ENCODE results near the gene NDUFA13. TPM values are rescaled to one million over a fixed set of nuclear protein-coding genes. Genes with fewer than 3 reads are reported as not detected.

Gene NDUFA13
- total RNA-seq, 1 donor from 2014 or later: 342 TPM

GRCh38 chr19:19546751-19547162 is 30.7 kb downstream of the NDUFA13 start:
- Mint-ChIP-seq H3K36me3 (no peaks in the 10 kb centered on the region), H3K4me1 (peaks cover 24% of the 10 kb centered on the region), H3K27ac (no peak overlapping the region), H3K27me3 (ENCODE audit: low read depth) (no peaks in the 10 kb centered on the region), H3K9me3 (no peaks in the 10 kb centered on the region), H3K4me3 (no peak overlapping the region)
- TF ChIP-seq CTCF (IDR thresholded peaks at IDR 0.05; ENCODE audit: unreplicated experiment): no peak
- DNase-seq (ENCODE audit: low spot score in 2 of 2, unreplicated experiment in 2 of 2): no peak

DNA sequence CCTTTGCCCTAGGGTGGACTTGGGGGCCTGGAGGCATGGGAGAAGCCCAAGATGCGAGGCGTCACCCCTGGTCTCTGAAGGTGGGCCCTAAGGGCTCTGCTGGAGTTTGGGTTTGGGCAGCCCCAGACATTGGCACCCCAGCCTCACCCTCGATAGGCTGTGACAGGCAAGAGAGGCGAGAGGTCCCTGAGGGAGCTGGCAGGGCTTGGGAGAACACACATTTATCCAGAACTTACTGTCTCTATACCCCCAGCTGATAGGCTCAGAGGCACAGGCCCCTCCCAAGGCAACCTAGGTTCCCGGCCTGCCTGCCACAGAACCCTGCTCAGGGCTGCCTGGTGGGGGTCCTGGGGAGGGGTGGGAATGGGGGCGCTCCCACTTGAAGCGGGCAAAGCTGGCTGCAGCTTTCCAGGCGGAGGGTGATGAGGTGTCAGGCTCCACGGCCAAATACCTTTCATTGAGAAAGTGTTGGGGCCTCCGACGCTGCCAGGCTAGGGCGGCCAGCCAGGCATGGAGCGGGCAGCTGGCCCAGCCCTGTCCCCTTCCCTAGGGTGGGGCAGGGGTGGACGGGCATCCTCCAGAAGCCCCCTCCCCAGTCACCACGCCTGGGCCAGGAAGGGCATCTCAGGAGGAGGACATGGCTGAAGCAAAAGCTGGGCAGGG is 31.8 kb downstream of the NDUFA13 start:
- H3K4me1 Mint-ChIP-seq: peaks cover 20% of the 10 kb centered on the region
- DNase-seq (ENCODE audit: low spot score in 2 of 2, unreplicated experiment in 2 of 2): no peak
- no peaks in the 10 kb centered on the region for H3K36me3 Mint-ChIP-seq
- TF ChIP-seq CTCF (IDR thresholded peaks at IDR 0.05; ENCODE audit: unreplicated experiment): no peak
- no peak overlapping the region for H3K4me3 Mint-ChIP-seq
- no peaks in the 10 kb centered on the region for H3K27me3 Mint-ChIP-seq (ENCODE audit: low read depth)
- no peaks in the 10 kb centered on the region for H3K9me3 Mint-ChIP-seq
- no peak overlapping the region for H3K27ac Mint-ChIP-seq

- Mint-ChIP-seq H3K27me3 (ENCODE audit: low read depth) (no peaks in the 10 kb centered on the region), H3K4me3 (no peak overlapping the region), H3K4me1 (peaks cover 20% of the 10 kb centered on the region), H3K36me3 (no peaks in the 10 kb centered on the region), H3K27ac (peak overlapping the region; percentile 67), H3K9me3 (no peaks in the 10 kb centered on the region)
- TF ChIP-seq CTCF (IDR thresholded peaks at IDR 0.05; ENCODE audit: unreplicated experiment): no peak
- DNase-seq (ENCODE audit: low spot score in 2 of 2, unreplicated experiment in 2 of 2): no peak
These were observed 33.1 kb downstream of the NDUFA13 start for GRCh38 chr19:19548915-19549759.

GRCh38 chr19:19549804-19550464 is 33.9 kb downstream of the NDUFA13 start:
- H3K36me3 Mint-ChIP-seq: no peaks in the 10 kb centered on the region
- H3K27ac Mint-ChIP-seq: peak overlapping the region; percentile 12
- no peak for TF ChIP-seq CTCF (IDR thresholded peaks at IDR 0.05; ENCODE audit: unreplicated experiment)
- no peak for DNase-seq (ENCODE audit: low spot score in 2 of 2, unreplicated experiment in 2 of 2)
- H3K4me3 Mint-ChIP-seq: no peak overlapping the region
- no peaks in the 10 kb centered on the region for H3K9me3 Mint-ChIP-seq
- H3K4me1 Mint-ChIP-seq: peaks cover 20% of the 10 kb centered on the region
- H3K27me3 Mint-ChIP-seq (ENCODE audit: low read depth): no peaks in the 10 kb centered on the region

DNA sequence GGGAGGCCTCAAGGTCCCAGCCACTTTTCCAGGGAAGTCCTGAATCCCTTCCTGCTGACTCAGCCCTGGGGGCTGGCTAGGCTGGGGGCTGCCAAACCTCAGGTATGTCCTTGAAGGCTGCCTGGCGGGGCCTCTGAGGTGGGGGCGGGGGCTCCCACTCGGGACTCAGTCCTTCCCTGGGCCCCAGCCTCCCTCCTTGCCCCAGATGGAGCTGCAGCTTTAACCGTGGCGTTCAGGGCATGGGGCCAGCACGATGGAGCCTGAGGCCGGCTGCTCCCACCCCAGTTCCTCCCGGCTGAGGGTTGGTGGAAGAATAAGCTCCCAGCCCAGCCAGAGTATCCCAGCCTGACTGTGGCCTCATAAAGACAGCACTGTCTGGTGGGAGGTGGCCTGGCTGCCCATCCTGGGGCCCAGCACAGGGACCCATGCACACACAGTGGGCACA is 34.5 kb downstream of the NDUFA13 start:
- H3K27me3 Mint-ChIP-seq (ENCODE audit: low read depth): no peaks in the 10 kb centered on the region
- H3K4me1 Mint-ChIP-seq: peaks cover 20% of the 10 kb centered on the region
- H3K36me3 Mint-ChIP-seq: no peaks in the 10 kb centered on the region
- TF ChIP-seq CTCF (IDR thresholded peaks at IDR 0.05; ENCODE audit: unreplicated experiment): no peak
- no peak overlapping the region for H3K4me3 Mint-ChIP-seq
- DNase-seq (ENCODE audit: low spot score in 2 of 2, unreplicated experiment in 2 of 2): peak in 1 of 2 experiments; percentile 50
- peak overlapping the region; percentile 39 for H3K27ac Mint-ChIP-seq
- no peaks in the 10 kb centered on the region for H3K9me3 Mint-ChIP-seq

Data from mesothelial cell of epicardium (in vitro differentiated cells).